GM18502 (cell line): ENCODE measurements around the gene B3GAT1.

ENCODE experiments used
- ATAC-seq: cut with Tn5 transposase; IDR thresholded peaks from one replicate; pipeline ENCODE4 v1.9.1; 2021; ENCODE audit warnings: mild to moderate bottlenecking; ENCODE audit not compliant: unreplicated experiment, poor library complexity

B3GAT1 gene

GRCh38 chr11:134376150-134376921 lies 35.7 kb downstream of the B3GAT1 start:
- ATAC-seq: no peak

- no peak for ATAC-seq
Measured at GRCh38 chr11:134374891-134375550, 37.0 kb downstream of the B3GAT1 start.

DNA sequence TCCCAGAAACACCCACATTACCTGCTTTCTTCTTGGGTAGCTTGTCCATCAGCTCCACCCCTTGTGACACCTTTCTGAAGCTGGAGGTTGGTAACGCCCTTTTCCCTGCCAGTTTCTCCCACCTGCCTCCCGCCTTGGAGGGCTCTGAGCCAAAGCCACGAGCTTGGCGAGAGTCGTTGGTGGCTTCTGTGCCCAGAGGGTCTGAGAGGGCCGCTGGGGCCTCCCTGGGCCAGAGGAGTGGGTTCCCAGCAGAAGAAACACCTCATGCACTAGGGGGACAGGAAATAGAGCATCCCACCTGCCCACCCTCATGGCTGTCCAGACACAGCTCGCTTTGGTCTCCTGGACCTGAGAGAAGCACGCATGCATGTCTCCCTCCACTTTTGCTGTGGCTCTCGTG lies 37.9 kb downstream of the B3GAT1 start:
- no peak for ATAC-seq

DNA sequence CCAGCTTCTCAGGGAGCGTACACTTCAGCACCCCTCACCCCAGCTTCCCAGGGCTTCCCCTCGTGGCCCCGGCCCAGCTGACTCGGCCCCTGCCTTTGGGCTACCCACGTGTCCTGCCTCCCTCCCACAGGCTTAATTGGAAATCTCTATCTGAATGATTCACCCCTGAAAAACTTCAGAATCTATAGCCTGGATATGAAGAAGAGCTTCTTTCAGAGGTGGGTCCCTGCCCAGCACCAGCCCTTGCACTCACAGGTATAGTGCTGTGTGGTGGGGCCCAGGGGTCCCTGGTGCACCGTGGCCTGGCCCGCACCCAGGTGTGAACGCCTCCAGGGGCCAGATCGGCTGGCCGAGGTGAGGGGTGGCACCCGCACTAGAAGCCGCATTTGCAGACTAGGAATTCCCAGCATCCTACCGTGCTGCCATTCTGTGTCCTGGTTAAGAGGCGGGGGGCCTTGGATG lies 38.4 kb downstream of the B3GAT1 start:
- no peak for ATAC-seq

DNA sequence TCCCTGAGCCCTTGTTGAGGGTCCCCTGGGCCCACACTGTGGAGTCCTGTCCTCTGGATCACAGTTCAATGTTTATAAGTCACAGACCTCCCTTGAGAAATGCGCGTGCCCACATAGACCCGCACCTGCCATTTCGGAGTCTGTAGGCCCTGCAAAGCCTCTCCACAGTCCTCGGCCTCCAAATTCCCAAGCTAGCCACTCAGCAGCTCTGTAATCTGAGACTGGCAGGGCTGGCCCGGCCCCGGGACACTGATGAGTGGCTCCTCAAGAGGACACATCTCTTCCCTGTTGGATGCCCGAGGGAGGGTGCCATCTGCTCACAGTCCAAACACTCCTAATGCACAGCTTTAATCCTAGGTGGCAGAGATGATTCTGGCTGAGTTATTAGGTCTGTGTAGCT lies 39.1 kb downstream of the B3GAT1 start:
- ATAC-seq: no peak

DNA sequence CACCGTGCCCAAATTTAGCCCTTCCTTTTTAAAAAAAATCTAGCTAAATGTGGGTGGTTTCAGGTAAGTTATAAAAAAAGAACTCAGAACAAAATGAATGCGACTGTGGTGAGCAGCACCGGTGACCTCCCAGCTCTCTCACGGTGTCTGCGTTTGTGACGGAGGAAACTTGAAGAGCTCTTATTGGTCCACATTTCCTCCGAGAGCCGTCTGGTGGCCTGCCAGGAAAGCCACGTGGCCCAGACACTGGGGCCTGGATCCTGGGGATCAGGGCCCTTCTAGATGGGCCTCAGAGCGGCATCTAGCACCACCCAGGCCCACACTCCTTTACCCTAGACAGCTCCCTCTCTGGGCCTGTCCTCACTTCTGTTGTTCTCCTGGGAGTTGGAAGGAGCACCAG lies 39.5 kb downstream of the B3GAT1 start:
- ATAC-seq: no peak

DNA sequence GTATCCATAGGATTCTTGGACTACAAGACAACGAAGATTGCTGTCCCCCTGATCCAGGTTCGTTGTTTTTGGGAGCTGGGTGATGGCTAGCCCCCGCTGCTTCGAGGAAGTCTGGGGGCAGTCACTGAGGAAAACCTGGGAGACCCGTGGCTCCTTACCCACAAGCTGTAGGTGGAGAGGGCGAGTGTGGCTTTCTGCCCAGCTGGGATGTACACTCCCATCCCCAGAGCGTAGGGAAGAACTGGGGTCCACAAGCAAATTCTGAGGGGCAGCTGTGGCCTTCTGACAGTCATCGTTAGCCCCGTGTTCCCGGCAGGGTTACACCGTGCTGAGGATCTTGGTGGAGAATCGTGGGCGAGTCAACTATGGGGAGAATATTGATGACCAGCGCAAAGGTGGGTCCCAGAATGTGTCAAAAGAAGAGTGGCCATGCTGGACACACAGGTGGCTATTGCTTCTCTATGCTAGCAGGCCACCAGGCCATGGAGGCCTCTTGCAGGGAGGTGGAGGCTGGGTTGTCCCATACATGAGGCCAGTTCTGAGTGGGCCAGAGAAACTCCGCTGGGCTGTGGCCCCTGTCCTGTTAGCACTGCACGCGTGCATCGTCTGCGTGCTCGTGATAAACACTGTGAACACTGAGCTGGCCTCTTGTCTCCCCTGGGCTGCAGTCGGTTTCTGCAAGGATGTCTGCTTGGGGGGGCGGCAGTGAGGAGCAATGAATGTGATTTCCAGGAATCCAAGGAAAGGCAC lies 40.4 kb downstream of the B3GAT1 start:
- ATAC-seq: no peak

GRCh38 chr11:134370526-134371435 lies 41.3 kb downstream of the B3GAT1 start:
- no peak for ATAC-seq

DNA sequence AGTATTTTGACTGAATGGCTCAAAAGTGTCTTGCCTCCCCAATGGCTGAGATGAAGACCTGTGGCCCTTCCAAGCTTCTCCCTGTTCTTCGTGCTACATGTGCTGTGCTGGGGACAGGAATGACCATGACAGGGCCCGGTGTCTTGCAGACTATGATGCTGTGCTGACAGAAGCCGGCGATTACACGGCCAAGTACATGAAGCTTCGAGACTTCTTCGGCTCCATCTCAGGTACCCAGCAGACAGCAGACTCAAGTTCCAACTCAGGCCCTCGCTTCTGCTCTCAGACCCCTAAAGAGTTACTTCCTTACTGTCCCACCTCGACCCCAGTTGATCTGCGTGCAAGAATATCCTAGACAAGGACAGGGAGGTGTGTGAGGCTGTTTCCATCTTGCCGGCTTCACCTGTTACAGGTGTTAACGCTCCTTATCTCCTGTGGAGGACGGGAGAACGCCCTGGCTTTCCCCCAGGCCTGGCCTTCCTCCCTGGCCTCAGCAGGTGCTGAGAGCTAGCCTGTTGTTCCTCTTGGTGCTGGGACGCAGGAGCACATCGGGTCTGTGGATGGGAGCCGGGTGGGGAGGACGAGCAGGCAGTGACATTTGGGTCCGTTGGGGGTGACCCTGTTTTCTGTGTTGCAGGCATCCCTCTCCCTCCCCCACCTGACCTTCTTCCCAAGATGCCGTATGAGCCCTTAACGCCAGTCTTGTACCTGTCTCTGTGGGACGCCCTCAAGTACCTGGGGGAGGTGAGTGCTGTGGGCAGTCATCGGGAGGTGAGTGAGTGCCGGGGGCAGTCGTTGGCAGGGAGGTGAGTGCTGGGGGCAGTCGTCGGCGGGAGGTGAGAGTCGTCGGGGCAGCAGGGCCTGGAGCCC lies 42.2 kb downstream of the B3GAT1 start:
- ATAC-seq: no peak

DNA sequence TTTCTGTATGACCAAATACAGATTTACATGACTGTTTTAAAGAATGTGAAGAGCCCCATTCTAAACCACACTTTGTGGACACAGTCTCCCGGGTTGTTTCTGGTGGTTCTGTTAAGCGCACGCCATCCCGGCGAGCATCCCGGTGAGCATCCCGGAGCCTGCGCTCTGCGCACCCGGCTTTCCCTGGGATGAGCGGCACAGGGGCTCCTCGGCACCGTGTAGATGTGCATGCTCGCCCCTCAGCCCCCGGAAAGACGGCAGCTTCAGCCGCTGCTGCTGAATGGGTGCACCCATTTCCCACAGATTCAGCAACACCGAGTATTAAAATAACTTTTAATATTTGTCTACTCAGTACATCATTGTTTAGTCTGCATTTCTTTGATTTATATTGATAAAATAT lies 44.3 kb downstream of the B3GAT1 start:
- no peak for ATAC-seq

- no peak for ATAC-seq
Measured at GRCh38 chr11:134366254-134366653, 45.8 kb downstream of the B3GAT1 start.

DNA sequence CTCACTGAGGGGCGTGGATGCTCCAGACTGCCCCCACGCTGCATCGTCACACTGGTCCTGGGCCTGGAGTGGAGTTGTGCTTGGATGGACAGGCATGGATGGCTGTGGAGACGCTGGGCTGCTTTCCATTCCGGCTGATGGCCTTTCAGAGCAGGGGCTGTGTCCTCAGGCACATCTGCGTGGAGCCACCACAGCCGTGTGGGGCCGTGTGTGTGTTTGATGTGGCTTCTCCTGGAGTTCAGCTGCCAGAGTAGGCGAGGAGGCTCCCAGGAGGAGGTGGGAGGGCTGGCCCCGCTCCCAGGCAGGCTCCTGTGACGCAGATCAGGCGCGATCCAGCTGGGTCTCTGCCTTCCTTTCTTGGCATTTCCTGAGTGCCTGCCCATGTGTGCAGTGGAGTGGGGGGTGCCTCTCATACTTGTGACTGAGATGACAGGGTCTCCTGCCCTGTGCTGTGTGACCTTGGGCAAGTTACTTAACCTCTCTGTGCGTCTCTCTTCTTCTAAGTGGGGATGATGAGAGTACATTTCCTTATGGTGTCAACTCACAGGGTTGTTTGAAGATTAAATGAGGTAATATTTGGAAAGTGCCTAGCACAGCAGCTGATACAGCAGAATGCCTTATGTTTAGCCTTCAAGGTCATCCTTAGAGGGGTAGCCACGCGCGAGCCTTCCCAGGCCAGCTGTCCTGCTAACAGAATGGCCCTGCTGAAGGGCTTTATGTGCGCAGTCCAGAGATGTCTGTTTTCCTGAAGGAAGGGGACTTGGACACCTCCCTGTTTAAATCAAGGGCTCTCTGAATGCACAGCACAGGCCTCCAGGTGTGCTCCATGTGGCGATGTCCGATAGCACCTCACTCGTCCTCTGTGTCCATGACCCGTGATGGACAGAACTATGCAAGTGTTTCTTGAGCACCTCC lies 46.8 kb downstream of the B3GAT1 start:
- no peak for ATAC-seq

DNA sequence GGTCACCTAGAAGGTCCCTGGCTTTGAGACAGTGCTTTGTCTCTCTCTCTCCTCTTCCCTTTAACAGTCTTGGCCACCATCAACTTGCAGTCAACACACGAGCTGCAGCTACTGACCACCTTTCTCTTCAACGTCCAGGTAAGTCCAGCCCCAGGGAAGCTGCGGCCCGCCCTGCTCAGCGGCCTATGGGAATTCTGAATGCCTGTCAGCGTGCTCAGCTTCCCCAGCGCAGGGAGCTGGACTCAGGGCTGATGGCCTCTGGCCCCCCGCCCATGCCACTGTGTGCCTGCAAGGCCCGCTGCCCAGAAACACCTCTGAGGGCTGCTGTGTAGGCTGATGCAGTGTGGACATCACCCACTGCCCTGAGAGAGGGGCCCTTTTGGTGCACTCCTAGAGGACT lies 47.8 kb downstream of the B3GAT1 start:
- no peak for ATAC-seq

DNA sequence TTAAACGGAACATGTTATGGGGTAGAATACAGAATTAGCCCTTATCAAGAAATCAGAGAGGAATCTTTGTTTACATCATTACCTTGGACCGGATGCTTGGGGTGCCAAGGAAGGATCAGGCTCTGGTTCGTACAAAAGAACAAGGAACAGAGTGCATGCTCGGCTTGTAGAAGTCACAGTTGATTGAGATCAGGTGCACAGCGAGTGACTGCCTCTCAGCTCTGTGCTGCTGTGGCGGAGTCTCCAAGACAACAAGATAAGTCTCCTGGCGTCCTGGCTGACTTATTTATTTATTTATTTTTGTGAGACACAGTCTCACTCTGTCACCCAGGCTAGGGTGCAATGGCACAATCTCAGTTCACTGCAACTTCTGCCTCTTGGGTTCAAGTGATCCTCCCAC lies 48.5 kb downstream of the B3GAT1 start:
- no peak for ATAC-seq

GRCh38 chr11:134363161-134363560 lies 48.9 kb downstream of the B3GAT1 start:
- no peak for ATAC-seq

DNA sequence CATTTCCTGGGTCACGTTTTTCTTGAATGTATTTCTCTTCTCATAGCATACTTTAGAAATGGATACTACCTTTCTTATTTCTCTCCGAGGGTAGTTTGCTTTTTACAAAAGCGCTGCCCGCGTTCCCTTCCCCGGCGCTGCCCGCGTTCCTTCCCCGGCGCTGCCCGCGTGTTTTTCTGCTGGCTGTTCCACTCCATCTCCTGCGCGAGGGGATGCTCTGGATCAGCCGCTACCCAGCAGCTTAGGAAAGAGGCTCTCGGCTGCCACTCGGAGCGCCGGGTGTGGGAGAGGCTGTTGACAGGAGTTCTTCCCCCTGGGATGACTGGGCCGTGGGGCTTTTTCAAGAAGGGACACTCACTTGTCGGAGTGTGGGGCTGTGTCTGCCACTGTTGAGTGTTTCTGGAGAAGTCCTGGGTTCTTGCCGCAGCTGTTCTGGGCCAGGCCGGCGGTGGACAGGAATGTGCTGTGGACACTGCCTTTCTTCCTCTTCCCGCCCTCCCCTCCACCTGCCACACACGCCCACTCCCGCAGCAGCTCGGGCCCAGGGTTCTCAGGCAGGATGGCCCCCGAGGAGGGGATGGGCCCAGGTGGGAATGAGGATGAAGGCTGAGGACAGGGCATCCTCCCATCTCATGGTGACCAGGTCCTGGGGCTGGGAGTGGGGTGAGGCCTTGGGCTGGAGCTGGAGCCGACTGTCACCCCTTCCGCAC lies 49.7 kb downstream of the B3GAT1 start:
- ATAC-seq: no peak

- ATAC-seq: no peak
Measured at GRCh38 chr11:134361661-134362060, 50.4 kb downstream of the B3GAT1 start.
